ENCODE results near the gene TMEM183A.
A peak's percentile ranks its signal among the peaks of the same experiment; 100 is the strongest.

Gene TMEM183A

DNA sequence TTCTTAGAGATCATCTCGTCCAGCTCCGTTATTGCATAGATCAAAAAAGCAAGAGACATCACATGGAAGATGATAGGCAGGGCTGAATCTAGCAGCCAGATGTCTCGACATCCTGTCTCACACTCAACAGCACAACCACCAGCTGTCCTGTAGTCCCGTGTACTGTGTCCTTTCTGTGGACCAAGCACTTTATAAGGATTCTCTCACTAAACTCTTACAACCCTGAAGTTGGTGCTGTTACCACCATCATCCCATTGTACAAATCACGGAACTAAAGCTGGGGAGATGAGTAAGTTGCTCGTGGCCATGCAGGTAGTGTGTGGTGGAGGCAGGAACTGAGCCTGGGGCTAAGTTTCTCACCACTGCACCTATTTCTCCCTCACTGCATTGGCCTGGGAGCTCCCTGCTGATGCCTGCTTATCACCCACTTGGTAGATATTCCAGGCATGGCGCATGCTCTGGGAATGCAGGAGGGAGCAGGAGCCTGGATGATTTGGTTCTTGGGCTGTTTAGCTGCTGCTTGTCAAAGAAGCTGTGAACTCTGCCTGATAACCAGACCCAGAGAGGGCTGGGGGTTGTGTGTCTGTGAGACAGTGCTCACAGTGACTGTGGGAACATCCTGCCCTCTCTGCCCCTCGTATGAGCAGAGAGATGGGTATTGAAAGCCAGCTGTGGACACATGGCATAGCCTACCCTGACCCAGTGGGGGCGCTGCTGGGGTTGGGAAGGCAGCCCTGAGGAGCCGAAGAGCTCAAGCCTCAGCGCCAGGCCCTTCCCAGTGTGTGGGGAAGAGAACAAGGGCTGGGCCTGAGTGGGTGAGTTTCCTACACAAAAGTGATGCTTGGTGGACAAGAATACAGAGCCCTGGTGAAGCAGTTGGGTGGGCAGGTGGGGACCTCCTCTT, 32.7 kb downstream of the TMEM183A start:
- no peak overlapping the region for H3K4me3 Mint-ChIP-seq
- H3K36me3 Mint-ChIP-seq (ENCODE audit: low read depth): no peaks in the 10 kb centered on the region
- peaks cover 49% of the 10 kb centered on the region for H3K27me3 Mint-ChIP-seq
- H3K27ac Mint-ChIP-seq: no peak overlapping the region
- H3K4me1 Mint-ChIP-seq (ENCODE audit: low read depth): peaks cover 16% of the 10 kb centered on the region
- intact Hi-C loops (cut with micrococcal nuclease): loop anchor here (1.0 to 5.0 kb wide), 4 partner anchors 77 to 229 kb away; no protein-coding TSS in a partner anchor
- H3K9me3 Mint-ChIP-seq: no peaks in the 10 kb centered on the region

DNA sequence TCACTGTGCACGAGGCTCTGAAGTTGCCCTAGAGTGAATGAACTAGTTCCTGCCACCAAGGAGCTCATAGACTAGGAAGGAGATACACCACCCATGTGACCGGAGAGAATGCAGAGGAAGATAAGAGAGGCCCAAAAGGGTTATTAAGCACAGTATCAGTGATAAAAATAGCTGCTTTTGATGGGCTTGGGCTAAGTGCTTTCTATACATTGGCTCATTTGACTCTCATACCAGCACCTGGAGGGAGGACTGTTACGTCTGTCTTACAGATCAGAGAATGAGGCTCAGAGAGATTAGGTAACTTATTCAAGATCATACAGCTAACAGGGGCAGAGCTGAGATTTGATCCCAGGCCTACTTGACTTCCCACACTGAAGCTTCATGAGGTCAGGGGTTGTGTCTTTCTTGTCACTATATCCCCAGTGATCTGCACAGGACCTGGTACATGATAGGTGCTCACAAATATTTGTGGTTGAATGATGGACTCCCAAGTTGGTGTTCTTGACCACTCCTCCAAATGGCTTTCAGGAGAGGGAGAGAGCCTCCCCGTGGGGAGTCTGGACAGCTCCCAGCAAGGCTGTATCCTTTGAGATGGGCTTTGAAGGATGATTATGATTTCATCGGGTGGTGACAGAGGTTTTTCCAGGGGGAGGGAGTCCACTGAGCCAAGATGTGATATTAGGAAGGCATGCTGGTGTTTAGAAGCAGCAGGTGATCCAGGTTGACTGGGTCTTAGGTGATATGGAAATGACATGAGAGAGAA, 33.5 kb downstream of the TMEM183A start:
- Mint-ChIP-seq H3K4me3 (no peak overlapping the region), H3K27me3 (peaks cover 51% of the 10 kb centered on the region), H3K9me3 (no peaks in the 10 kb centered on the region), H3K4me1 (ENCODE audit: low read depth) (peaks cover 8% of the 10 kb centered on the region), H3K36me3 (ENCODE audit: low read depth) (no peaks in the 10 kb centered on the region), H3K27ac (no peak overlapping the region)
- intact Hi-C loops (cut with micrococcal nuclease): no loop called here

DNA sequence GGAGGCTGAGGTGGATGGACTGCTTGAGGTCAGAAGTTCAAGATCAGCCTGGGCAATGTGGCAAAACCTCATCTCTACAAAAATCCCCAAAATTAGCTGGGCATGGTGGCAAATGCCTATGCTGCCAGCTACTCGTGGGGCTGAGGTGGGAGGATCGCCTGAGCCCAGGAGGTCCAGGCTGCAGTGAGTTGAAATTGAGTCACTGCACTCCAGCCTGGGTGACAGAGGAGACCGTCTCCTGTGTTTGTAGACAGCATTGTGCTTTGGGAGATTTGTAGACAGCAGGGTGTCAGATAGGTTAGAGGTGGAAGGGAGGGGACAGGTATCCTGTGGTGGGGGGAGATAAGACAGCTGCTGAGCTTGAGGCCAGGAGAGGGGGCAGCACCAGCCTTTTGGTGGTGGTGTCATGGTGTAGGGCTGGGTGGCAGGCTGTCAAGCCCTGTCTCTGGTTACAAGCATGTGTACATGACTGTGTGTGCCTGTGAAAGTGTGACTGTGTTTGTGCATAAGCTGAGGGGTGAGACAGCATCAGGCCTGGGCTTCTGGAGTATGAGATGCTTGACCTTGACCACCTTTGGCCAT, 34.3 kb downstream of the TMEM183A start:
- intact Hi-C loops (cut with micrococcal nuclease): no loop called here

DNA sequence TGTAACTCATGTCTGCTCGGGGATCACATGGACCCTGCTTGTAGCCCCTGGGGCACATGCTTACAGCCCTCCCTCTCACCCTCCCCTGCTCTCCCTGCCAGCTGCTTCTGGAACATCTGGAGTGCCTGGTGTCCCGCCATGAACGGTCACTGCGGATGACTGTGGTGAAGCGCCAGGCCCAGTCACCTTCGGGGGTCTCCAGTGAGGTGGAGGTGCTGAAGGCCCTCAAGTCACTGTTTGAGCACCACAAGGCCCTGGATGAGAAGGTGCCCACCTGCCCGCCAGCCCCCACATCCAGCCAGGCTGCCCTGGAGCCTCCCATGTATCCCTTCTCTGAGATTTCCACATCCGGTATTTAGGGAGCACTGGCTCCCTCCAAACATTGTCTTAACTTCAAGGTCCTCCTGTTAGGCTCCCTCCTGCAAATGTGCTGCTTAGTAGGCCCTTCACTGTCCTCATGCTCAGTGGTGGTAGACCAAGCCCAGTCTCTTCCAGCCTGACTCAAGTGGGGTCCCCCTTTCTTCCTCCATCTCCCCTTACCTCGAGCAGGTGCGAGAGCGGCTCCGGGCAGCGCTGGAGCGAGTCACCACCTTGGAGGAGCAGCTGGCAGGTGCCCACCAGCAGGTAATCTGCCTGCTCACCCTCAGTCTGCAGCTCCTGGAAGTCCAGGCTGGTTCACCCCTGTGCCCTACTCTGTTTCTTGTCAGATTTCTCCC, 36.8 kb downstream of the TMEM183A start:
- H3K4me3 Mint-ChIP-seq: no peak overlapping the region
- intact Hi-C loops (cut with micrococcal nuclease): no loop called here
- H3K27ac Mint-ChIP-seq: no peak overlapping the region
- H3K4me1 Mint-ChIP-seq (ENCODE audit: low read depth): peaks cover 16% of the 10 kb centered on the region
- H3K9me3 Mint-ChIP-seq: no peaks in the 10 kb centered on the region
- H3K36me3 Mint-ChIP-seq (ENCODE audit: low read depth): no peaks in the 10 kb centered on the region
- peaks cover 37% of the 10 kb centered on the region for H3K27me3 Mint-ChIP-seq

More for the DNA sequence above, 34.3 kb downstream of the TMEM183A start:
- peaks cover 51% of the 10 kb centered on the region for H3K27me3 Mint-ChIP-seq
- no peak overlapping the region for H3K27ac Mint-ChIP-seq
- H3K4me3 Mint-ChIP-seq: no peak overlapping the region
- no peaks in the 10 kb centered on the region for H3K9me3 Mint-ChIP-seq
- peaks cover 8% of the 10 kb centered on the region for H3K4me1 Mint-ChIP-seq (ENCODE audit: low read depth)
- no peaks in the 10 kb centered on the region for H3K36me3 Mint-ChIP-seq (ENCODE audit: low read depth)

DNA sequence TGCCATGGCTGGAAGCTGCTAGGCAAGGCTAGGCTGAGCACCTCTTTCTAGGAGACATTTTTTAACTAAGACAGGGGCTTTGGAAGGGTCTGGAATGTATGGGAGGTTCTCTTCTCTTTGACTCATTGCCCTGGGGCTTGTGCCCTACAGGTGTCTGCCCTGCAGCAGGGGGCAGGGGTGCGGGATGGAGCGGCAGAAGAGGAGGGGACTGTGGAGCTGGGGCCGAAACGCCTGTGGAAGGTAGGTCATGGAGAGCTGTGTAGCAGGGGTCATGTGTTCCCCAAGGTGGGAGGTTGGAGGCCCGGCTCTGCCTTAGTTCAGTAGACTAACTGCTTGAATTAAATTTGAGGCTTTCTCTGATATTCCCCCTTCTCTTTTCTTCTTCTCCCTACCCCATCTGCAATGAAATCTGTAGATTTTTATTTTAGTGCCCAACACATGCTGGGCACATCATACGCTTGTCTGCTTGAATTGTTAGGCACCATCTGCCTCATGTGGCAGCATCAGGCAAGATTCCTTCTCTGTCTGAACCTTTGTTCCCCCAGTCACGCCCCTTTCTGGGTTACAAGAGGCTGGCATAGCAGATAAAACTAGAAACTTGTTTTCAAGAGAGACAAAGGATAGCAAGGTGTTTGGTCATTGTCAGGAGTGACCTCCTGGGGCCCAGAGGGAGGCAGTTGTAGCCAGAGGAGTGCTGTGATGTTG, 37.5 kb downstream of the TMEM183A start:
- Mint-ChIP-seq H3K36me3 (ENCODE audit: low read depth) (no peaks in the 10 kb centered on the region), H3K27ac (no peak overlapping the region), H3K4me1 (ENCODE audit: low read depth) (peaks cover 16% of the 10 kb centered on the region), H3K4me3 (no peak overlapping the region), H3K27me3 (peaks cover 32% of the 10 kb centered on the region), H3K9me3 (no peaks in the 10 kb centered on the region)
- intact Hi-C loops (cut with micrococcal nuclease): no loop called here

DNA sequence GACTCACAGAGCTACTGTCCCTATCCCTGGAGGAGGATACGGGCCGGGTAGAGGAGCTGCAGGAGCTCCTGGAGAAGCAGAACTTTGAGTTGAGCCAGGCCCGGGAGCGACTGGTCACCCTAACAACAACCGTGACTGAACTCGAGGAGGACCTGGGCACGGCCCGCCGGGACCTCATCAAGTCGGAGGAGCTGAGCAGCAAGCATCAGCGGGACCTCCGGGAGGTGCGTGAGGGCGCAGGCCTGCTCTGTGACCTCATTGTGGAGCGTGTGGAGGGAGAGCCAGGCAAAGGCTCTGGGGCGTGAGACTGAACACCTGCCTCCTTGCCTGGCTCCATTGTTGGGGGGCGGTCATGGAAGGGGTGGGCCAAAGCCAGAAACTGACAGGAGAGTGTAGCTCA, 38.2 kb downstream of the TMEM183A start:
- intact Hi-C loops (cut with micrococcal nuclease): no loop called here
- Mint-ChIP-seq H3K27ac (no peak overlapping the region), H3K4me3 (no peak overlapping the region)

DNA sequence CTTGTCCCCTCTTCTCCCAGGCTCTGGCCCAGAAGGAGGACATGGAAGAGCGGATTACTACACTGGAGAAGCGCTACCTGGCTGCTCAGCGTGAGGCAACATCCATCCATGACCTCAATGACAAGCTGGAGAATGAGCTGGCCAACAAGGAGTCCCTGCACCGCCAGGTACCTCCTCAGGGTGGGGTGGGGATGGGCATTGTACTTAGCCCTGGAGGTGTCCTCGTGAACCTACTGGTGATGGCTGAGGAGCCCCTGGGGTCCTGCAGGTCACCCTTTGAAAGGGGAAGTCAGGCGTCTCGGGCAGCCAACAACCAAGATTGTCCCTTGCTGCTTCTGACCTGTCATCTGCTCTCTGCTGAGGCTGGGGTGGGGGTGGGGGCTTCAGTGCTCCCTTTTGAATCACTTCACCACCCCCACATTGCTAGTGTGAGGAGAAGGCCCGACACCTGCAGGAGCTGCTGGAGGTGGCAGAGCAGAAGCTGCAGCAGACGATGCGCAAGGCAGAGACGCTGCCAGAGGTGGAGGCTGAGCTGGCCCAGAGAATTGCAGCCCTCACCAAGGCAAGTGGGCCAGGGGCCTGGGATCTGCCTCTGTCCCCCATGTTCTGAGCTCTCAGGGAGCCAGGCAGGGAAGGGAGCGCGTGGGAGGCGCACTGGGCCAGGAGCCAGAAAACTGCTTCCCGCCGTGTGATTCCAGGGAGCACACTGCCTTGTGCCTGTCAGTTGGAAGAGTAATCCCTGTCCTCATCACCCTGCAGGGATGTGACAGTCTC, 38.8 kb downstream of the TMEM183A start:
- no peak overlapping the region for H3K4me3 Mint-ChIP-seq
- H3K27ac Mint-ChIP-seq: no peak overlapping the region
- no peaks in the 10 kb centered on the region for H3K36me3 Mint-ChIP-seq (ENCODE audit: low read depth)
- H3K9me3 Mint-ChIP-seq: no peaks in the 10 kb centered on the region
- intact Hi-C loops (cut with micrococcal nuclease): no loop called here
- peaks cover 31% of the 10 kb centered on the region for H3K27me3 Mint-ChIP-seq
- peaks cover 25% of the 10 kb centered on the region for H3K4me1 Mint-ChIP-seq (ENCODE audit: low read depth)

More for the DNA sequence above, 38.2 kb downstream of the TMEM183A start:
- Mint-ChIP-seq H3K9me3 (no peaks in the 10 kb centered on the region), H3K36me3 (ENCODE audit: low read depth) (no peaks in the 10 kb centered on the region), H3K27me3 (peaks cover 33% of the 10 kb centered on the region), H3K4me1 (ENCODE audit: low read depth) (peaks cover 18% of the 10 kb centered on the region)

DNA sequence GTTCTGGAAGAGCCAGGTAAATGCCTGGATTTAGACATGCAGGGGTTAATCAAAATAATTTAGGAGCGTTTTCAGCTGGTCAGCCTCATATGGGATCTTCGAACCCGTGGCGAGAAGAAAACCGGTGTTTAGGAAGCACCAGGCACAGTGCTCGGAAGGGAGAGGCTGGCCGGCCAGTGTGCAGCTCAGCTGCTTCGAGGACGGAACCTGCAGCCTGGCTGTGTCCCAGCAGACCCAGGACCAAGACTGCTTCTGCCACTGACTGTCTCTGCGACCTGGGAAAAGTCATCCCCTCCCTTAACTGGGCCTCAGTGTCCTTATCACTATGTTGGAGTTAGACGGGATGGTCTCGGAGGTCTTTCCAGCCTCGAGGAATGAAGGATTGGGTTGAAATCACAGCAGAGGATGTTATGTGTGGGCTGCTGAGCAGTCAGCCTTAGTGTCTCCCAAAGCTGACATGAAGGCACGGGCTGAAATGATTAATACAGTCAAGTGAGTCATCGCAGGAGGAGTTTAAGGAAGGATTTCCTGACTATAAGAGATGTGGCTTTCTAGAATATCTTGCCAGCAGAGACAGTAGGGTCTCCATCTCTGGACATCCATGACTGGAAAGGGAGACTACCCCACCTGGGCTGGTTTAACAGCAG, 39.9 kb downstream of the TMEM183A start:
- no peak overlapping the region for H3K4me3 Mint-ChIP-seq
- no peak overlapping the region for H3K27ac Mint-ChIP-seq
- intact Hi-C loops (cut with micrococcal nuclease): no loop called here
- H3K4me1 Mint-ChIP-seq (ENCODE audit: low read depth): peaks cover 32% of the 10 kb centered on the region
- H3K27me3 Mint-ChIP-seq: peaks cover 32% of the 10 kb centered on the region
- no peaks in the 10 kb centered on the region for H3K9me3 Mint-ChIP-seq
- no peaks in the 10 kb centered on the region for H3K36me3 Mint-ChIP-seq (ENCODE audit: low read depth)

DNA sequence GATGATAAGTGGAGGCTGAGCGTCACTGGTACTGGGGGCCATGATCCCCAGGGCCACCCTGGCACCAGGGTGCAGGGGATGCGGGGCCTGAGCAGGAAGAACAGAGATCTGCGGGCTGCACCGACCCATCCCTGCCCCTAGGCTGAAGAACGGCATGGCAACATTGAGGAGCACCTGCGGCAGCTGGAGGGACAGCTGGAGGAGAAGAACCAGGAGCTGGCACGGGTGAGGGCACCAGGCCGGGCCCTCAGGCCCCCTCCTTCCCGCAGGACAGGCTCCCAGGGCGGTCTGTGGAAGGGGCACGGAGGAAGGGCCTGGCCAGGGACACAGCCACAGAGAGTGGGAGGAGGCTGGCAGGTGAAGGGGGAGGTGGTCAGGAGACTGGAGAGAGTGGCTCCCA, 40.9 kb downstream of the TMEM183A start:
- H3K4me3 Mint-ChIP-seq: no peak overlapping the region
- no peaks in the 10 kb centered on the region for H3K36me3 Mint-ChIP-seq (ENCODE audit: low read depth)
- no peaks in the 10 kb centered on the region for H3K9me3 Mint-ChIP-seq

DNA sequence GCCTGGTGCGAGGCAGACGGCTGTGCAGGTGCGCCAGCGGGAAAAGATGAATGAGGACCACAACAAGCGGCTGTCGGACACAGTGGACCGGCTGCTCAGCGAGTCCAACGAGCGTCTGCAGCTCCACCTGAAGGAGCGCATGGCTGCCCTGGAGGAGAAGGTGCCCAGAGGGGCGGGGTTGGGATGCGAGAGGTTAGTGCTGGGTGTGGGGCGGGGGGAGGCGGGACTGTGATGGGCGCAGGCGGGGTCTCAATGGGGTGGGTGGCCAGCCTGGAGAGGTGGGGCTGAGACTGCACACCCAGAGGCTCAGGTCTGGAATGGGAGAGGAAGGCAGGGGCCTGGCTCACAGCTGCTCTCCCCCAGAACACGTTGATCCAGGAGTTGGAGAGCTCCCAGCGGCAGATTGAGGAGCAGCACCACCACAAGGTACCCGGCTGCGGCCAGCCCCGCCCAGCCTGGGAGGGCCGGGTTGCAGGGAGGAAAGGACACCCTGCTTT, 41.4 kb downstream of the TMEM183A start:
- peaks cover 37% of the 10 kb centered on the region for H3K27me3 Mint-ChIP-seq
- no peak overlapping the region for H3K27ac Mint-ChIP-seq
- H3K36me3 Mint-ChIP-seq (ENCODE audit: low read depth): no peaks in the 10 kb centered on the region
- intact Hi-C loops (cut with micrococcal nuclease): no loop called here
- H3K4me3 Mint-ChIP-seq: no peak overlapping the region
- H3K4me1 Mint-ChIP-seq (ENCODE audit: low read depth): peaks cover 32% of the 10 kb centered on the region
- no peaks in the 10 kb centered on the region for H3K9me3 Mint-ChIP-seq

More for the DNA sequence above, 40.9 kb downstream of the TMEM183A start:
- Mint-ChIP-seq H3K4me1 (ENCODE audit: low read depth) (peaks cover 32% of the 10 kb centered on the region), H3K27ac (peak overlapping the region; percentile 47), H3K27me3 (peaks cover 37% of the 10 kb centered on the region)
- intact Hi-C loops (cut with micrococcal nuclease): no loop called here

DNA sequence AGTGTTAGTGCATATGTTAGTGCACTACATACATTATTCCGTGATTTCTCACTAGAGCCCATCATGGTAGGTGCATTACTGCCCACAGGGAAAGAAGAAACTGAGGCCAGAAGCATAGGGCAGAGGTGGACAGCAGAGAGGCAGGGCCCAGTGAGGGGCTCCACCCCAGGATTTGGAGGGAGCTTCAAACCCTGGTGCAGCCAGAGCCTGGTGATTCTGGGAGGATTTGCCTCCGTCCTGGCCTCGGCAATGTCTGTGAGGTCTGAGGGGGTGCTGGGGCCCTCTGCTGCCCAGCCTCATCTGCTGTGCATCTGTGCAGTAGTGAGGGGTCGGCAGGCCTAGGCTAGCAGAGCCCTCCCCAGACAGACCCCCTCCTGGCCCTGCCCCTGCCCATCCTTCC, 41.9 kb downstream of the TMEM183A start:
- Mint-ChIP-seq H3K4me1 (ENCODE audit: low read depth) (peaks cover 32% of the 10 kb centered on the region), H3K36me3 (ENCODE audit: low read depth) (no peaks in the 10 kb centered on the region), H3K9me3 (no peaks in the 10 kb centered on the region), H3K4me3 (no peak overlapping the region), H3K27me3 (peaks cover 37% of the 10 kb centered on the region), H3K27ac (no peak overlapping the region)
- intact Hi-C loops (cut with micrococcal nuclease): no loop called here

DNA sequence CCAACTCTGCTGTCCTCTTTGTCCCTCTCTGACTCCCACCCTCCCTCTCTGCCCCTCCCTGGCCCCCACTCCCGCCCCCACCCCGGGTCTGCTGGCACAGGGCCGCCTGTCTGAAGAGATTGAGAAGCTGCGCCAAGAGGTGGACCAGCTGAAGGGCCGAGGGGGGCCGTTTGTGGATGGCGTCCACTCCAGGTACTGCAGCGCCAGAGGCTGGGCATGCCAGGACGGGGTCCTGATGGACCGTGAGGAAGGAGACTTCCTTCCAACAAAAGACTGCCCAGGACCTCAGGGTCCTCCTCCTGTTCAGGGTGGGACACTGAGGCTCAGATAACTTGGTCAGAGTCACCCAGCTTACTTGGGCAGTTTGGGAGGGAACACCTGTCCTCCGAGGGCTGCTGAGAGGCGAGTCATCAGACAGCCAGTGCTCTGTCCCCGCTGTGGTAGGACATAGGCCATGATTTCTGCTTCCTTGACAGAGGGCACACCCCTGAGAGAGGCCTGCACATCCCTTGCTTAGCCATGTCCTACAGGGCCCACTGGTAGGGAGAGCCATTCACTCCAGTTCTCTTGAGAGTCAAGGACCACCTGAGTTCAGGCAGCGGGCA, 42.5 kb downstream of the TMEM183A start:
- Mint-ChIP-seq H3K36me3 (ENCODE audit: low read depth) (no peaks in the 10 kb centered on the region), H3K27ac (no peak overlapping the region), H3K27me3 (peaks cover 33% of the 10 kb centered on the region), H3K4me3 (no peak overlapping the region), H3K4me1 (ENCODE audit: low read depth) (peaks cover 32% of the 10 kb centered on the region), H3K9me3 (no peaks in the 10 kb centered on the region)
- intact Hi-C loops (cut with micrococcal nuclease): no loop called here

All from dendritic cell treated with granulocyte-macrophage colony-stimulating factor and Interleukin-4, amounts not matched to agents 40 ng/mL and 50 ng/mL, for 4 days (primary cell).